Measurements from ENCODE around the gene RNF5. TPM values are rescaled to one million over a fixed set of nuclear protein-coding genes. Genes with fewer than 3 reads are reported as not detected.

RNF5 gene
- total RNA-seq, 3 donors from 2014 or later, result 79.0 to 114 (median 85.0) TPM

DNA sequence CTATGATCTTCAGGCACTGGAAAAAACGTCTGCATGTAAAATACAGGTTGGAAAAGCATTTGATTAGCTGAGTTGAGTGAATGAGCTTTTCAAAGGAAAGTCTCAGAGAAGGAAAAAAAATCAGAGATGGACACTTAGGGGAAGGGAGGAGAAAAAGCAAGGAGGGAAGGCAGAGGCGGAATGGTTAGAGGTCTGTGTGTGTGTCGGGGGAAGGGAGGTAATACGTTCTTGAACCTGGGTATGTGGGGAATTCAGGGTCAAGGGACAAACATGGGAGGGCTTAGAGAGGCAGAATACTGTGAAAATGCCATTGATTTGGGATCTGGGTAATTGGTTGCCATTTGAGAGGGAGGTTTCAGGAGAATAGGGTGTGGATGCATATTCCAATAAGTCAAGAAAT, 31.5 kb upstream of the RNF5 start:
- ATAC-seq (no peak), DNase-seq (no peak)
- Histone ChIP-seq H3K4me3 (no peak overlapping the region), H3K9me3 (no peaks in the 10 kb centered on the region), H3K36me3 (ENCODE audit: low read depth) (no peaks in the 10 kb centered on the region), H3K4me1 (ENCODE audit: low read depth) (peaks cover 3% of the 10 kb centered on the region)
- intact Hi-C loops (cut with DNase I, micrococcal nuclease), result no loop called here
- TF ChIP-seq CTCF (IDR thresholded peaks at IDR 0.05), result no peak

DNA sequence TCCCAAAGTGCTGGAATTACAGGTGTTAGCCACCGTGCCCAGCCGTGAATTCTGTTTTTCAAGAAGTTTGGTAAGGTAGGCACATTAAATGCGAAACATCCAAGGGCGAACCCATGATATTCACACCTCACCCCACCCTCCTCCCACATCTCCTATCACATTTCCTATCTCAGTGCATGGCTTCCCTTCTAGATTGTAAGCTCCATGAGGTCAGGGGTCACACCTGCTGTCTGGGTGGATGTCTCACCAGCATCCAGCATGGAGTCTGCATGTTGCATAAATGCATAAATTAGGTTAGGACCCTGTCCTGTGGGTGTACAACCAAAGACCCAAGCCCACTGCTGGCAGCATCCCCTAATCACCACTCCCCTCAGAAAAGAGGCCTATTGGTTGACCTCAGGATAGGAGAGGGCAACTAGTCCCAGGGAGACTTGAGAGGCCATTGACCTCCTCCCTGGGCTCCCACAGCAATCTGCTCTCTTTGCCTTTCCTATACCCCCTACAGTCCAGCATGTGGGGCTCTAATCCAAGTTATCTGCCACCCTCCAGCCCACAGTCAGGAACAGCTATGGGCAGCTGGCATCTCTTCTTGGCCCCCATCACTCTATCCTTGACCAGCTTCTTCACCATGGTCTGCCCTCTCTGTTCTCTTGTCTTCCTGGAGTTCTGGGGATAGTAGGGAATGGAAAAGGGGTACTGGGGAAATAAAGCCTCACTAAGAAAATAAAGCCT, 30.6 kb upstream of the RNF5 start:
- Histone ChIP-seq H3K9me3 (no peaks in the 10 kb centered on the region), H3K36me3 (ENCODE audit: low read depth) (no peaks in the 10 kb centered on the region), H3K4me3 (no peak overlapping the region), H3K4me1 (ENCODE audit: low read depth) (peaks cover 4% of the 10 kb centered on the region)
- no peak for TF ChIP-seq CTCF (IDR thresholded peaks at IDR 0.05)
- intact Hi-C loops (cut with DNase I, micrococcal nuclease), result no loop called here
- no peak for DNase-seq
- ATAC-seq, result no peak

GRCh38 chr6:32148289-32149091, 29.7 kb upstream of the RNF5 start:
- no peak for TF ChIP-seq CTCF (IDR thresholded peaks at IDR 0.05)
- H3K9me3 ChIP-seq, result no peaks in the 10 kb centered on the region
- peaks cover 9% of the 10 kb centered on the region for H3K4me1 ChIP-seq (ENCODE audit: low read depth)
- H3K36me3 ChIP-seq (ENCODE audit: low read depth), result no peaks in the 10 kb centered on the region
- no peak overlapping the region for H3K4me3 ChIP-seq
- intact Hi-C loops (cut with DNase I, micrococcal nuclease), result no loop called here
- DNase-seq (peak; percentile 74 to 86 (median 82)), ATAC-seq (peak; percentile 75)

DNA sequence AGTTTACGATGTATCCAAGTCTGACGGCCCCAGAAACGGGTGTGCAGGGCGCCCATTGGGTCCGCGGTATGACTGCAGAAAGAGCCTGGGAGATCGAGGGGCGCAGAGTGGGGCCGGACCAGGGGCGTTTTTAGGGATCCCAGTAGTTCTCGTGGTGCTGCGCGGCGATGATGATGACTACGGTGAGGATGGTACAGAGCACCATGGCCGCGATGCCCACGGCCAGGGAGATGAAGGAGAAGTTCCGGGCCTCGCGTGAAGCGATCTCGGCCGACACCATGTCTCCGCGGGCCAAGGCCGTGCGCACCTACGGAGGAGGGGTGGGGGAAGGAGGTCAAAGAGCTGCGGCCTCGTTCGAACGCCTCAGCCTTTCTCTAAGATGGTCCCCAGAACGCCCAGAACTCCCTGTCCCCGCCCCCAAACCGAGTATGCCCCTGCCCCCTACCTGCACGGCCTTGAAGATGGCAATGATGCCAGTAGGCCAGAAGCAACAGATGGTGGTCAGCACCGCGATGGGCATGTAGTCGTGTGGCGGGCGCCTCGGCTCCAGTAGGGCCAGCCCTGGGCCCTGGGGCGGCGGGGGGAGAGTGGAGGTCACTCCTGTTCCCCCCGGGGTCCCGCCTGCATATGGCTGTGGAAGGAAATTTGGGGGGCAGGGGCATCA, 29.0 kb upstream of the RNF5 start:
- intact Hi-C loops (cut with DNase I, micrococcal nuclease), result no loop called here
- TF ChIP-seq CTCF (IDR thresholded peaks at IDR 0.05), result no peak
- peaks cover 9% of the 10 kb centered on the region for H3K4me1 ChIP-seq (ENCODE audit: low read depth)
- DNase-seq (no peak), ATAC-seq (no peak)
- no peak overlapping the region for H3K4me3 ChIP-seq
- no peaks in the 10 kb centered on the region for H3K36me3 ChIP-seq (ENCODE audit: low read depth)
- H3K9me3 ChIP-seq, result no peaks in the 10 kb centered on the region

GRCh38 chr6:32149932-32150870, 28.0 kb upstream of the RNF5 start:
- H3K4me3 ChIP-seq, result no peak overlapping the region
- H3K36me3 ChIP-seq (ENCODE audit: low read depth), result no peaks in the 10 kb centered on the region
- DNase-seq (no peak), ATAC-seq (no peak)
- H3K4me1 ChIP-seq (ENCODE audit: low read depth), result peaks cover 16% of the 10 kb centered on the region
- no peaks in the 10 kb centered on the region for H3K9me3 ChIP-seq
- intact Hi-C loops (cut with DNase I, micrococcal nuclease), result no loop called here
- TF ChIP-seq CTCF (IDR thresholded peaks at IDR 0.05), result no peak
